HG03095 (cell line): Measurements from ENCODE around the gene PEPD.

Experiments
- ATAC-seq: cut with Tn5 transposase; IDR thresholded peaks from one replicate; pipeline ENCODE4 v1.9.1; 2021; ENCODE audit warnings: moderate library complexity; ENCODE audit not compliant: unreplicated experiment

PEPD gene

DNA sequence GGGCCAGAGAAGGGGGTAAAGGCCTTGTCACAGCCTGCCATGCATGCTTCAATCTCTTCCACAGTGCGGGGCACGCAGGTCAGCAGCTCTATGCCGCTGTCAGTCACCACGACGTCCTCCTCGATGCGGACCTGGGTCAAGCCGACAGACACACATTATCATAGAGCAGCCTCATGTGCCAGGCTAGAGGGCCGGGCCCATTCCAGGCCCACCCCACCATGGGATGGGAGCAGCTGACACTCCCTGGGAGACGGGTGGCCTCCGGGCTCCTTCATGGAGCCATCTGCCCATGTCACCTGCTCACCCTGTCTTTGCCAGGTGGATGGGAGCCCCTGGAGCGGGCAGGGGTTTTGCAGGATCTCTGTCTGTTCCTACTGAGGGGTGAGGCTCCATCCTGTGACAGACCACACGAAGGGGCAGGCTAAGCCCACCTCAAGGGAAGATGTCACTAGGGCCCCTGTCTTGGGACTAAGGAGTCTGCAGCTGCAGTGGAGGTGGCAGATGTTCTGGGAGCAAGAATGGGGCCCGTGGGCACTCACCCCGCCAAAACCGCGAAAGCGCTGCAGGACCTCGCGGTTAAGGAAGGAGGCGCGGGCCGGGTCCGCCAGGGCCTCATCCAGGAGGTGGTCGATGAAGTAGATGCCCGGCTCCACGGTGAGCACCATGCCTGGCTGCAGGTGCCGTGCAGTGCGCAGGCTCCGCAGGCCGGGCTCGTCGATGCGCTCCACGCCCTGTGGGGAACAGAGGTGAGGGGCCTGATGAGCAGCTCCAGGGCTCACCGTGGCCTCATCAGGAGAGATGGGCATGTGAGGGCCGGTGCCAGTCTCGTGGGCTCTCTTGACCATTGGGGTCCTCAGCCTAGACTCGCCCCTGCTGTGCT, 134.0 kb downstream of the PEPD start:
- ATAC-seq, result no peak

DNA sequence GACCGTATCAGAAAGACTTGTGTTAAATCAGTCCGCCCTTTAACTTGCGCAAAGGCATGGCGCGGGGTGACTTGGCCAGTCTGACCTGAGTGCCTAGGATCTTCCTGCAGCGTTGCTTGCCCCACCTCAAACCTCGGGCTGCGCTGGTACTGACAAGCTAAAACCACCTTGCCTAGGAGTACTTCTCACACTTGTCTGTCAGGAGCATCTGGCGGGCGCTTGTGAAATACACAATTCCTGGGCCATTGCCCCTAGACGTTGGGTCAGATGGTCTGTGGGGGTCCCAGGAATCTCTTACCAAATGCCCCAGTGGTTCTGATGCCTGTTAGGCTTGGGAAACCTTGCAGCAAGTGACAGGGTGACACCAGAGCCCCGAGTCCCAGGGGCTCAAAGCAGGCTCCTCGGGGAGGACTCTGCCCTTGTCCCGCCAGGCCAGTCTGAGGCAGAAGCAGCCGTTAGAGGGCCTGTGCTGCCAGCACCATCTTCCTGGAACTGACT, 135.2 kb downstream of the PEPD start:
- no peak for ATAC-seq

DNA sequence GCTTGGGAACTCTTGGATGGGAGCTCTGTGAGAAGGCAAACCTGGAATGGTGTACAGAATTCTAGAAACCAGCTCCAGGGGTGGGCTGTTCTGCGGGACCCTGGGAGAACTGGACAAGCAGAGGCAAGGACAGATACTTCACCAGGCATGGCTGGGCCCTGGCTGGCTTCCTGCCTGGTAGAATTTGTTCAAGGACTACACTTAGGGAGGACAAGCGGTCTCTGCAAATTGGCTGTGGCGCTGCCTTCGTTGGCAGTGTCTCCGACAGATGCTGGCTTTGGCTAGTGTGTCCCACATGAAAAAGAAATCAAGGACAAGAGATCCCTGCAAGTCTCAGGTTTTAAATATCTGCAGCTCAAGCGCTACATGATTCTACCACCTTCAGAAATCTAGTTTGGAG, 135.6 kb downstream of the PEPD start:
- no peak for ATAC-seq

DNA sequence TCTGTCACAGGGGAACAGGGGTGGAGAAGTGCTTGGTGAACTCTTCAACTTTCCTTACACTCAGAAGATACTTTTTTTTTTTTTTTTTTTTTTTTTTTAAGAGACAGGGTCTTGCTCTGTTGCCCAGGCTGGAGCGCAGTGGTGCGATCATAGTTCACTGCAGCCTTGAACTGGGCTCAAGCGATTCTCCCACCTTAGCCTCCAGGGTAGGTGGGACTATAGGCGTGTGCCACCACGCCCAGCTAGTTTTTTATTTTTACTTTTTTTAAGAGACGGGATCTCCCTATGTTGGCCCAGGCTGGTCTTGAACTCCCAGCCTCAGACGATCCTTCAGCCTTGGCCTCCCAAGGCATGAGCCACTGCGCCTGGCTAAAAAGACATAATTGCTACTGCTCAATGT, 136.6 kb downstream of the PEPD start:
- no peak for ATAC-seq

DNA sequence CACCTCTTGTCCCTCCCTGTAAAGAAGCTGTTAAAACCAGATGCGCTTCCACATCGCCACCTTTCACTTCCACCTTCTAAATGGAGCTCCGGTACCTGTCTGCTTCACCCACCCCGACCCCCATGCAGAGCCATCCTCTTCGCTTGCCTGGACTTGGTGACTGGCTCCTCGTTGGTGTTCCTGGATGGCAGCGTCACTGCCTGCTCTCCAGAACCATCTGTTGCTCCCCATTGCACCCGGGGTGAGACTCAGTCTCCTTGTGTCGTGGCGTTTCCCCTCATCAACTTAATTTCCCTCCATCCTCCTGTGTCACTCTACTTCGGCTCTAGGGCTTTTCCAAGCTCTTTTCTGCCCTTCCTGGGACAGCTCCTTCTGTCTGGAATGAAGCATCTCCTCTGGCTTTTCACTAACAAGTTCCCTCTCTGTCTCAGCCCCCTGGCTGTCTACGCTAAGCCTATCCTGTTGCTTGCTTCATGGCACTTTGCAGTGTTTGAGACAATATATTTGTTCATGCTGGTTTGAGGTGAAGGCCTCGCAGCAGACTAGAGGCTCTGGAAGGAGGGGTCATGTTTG, 137.8 kb downstream of the PEPD start:
- no peak for ATAC-seq

DNA sequence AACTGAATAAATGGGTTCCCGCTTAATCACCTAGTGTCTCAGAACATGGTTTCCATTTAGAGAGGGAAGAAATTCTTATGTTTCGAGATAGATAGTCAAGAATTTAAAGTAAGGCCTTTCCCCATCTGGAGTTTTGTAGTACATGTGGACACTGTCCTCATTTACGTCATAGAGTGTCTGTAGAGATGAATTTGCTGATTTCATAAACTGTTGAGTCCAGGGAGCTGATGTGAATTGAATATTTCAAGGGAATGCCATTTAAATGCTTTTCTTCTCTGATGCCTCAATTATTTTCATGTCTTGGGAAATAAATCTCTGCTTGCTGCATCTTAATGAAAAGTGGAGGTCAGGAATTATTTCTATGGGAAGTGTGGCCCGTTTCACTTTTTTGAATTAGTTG, 138.6 kb downstream of the PEPD start:
- ATAC-seq, result no peak

DNA sequence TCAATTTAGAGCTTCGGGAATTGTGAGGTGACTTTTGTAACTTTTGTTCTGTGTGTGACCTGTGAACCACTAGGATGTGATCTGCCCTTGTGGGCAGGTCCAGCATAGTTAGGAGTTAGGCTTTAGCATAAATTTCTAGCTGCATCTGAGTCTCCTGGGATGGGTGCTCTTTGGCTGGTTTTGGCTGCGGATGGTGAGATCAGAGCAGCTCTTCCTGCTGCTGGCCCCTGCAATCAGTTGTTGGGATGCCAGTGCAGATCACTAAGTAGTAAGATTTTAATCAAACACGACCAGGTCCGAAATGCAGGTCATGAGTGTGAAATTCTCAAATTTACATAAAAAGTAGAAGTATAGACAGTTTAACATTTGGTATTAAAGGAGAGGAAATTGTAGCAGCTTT, 139.6 kb downstream of the PEPD start:
- ATAC-seq, result no peak

DNA sequence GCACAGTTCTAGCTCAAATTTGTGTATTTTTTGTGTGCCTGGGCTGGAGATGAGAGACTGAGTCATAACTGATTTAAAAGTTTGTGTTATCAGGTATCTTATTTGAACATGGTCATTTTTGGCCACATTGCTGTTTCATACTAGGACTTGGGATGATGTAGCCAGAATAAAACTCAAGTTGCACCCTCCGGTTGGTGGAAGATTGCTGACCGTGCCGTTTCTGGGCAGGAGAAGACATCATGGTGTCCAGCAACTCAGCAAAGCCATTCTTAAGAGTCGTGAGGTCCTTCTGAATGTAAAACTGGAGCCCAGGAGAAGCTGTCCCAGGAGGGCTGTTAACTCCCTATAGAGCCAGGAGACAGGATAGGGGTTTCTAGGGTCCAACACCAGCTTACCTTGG, 140.5 kb downstream of the PEPD start:
- no peak for ATAC-seq

DNA sequence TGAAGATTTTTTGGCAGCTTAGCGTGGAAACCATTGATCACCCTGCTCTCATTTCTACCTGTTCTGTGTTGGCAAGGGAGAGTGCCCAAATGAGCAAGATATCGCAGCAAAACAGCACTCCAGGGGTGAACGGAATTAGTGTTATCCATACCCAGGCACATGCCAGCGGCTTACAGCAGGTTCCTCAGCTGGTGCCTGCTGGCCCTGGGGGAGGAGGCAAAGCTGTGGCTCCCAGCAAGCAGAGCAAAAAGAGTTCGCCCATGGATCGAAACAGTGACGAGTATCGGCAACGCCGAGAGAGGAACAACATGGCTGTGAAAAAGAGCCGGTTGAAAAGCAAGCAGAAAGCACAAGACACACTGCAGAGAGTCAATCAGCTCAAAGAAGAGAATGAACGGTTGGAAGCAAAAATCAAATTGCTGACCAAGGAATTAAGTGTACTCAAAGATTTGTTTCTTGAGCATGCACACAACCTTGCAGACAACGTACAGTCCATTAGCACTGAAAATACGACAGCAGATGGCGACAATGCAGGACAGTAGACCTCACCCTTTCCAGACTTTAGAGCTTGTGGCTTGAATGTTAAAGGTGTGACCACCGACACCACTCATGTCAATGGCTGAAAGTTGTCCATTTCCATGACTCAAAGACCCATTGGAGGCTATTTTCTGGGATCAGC, 142.3 kb downstream of the PEPD start:
- no peak for ATAC-seq

DNA sequence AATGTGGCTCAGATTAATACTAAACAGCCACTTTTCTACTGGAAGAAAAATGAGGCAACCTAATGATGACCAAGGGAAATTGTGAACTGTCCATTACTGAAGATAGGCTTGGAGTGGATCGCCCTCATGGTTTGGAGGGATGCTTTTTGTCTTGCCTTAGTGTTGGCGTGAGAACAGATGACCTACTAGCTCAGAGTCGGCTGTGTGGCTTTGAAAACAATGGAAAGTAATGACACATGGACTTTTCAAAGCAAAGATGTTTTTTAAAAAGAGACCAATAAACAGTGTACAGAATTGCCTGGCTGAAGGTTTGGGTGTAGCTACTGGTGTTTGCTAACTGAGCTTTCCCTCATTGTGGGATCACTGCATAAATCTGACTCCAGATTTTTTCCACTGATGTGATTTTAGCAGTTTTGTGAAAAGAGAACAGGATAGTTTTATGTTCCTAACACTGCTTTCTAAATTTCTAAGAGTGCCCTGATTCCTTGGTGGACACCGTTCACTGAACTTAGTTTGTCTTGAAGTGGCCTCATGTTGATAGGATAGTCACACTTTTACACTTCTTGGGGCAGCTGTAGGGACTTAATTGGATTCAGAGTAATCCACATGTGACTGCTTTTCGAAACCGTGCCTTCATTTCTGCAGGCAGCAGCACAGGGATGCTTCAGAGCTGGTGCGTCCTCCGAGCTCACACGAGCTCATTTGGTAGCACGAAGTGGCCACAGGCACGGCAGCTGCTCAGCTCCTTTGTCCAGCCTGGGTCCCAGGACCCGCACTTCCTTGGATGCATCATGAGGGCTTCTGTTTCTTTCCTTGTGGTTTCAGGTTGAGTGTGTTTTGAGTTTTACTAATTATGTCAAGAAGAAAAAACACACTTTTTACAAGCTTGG, 143.8 kb downstream of the PEPD start:
- ATAC-seq, result no peak

DNA sequence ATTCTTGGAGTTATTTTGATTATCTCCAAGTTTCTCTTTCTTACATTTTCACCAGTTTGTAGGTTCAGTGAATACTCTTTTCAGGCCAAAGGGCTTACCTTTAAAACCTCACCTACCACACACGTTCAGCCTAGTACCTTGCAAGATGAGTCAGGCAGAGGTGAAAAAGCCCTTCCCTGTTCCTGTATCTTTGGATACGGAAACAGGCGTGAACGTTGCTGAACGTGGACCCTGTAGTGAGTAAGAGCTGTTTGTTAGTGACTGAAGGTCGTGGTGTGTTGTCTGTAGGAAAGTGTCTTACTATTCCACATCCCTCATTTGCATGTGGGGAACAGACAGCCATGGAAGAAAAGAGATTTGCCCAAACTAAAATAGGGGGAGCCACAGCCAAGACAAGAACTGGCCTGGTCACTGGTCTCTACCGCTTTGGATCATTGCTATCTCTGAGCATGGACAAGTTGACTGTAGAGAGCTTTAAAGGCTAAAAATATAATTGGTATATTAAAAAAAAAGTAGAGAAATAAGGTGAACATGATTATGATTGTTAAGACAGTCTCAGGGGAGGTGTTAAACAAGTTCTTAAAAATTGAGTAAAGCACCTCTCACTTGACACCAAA, 144.5 kb downstream of the PEPD start:
- no peak for ATAC-seq

DNA sequence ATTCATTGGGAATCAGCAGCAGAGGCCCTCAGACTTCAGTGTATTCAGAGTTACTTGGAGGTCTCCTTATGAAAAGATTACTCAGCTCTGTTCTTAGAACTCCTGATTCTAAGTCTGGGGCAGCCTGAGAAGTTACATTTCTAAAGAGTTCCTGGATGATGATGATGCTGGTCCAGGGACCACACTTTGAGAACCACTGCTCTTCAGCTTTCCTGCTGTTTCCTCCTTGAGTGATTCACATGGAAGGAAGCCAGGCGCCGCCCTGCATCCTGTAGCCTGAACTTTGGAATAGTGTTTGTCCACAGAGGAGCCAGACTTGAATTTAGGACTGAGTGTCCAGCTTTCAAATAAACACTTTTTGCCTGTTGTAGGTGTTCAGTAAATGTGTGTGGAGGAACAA, 145.2 kb downstream of the PEPD start:
- no peak for ATAC-seq

DNA sequence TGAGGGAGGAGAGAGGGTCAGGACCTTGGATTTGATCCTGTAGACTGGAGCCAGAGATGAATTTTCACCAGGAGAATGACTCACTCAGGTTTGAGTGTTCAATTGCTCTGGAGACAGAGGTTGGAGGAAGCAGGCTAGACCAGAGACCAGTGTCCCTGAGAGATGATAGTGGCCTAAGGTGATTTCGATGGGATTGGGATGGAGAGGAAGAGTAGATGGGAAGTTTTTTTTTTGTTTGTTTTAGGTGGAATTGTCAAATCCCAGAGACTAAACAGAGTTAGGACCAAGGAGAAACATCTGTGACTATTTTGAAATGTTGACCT, 145.8 kb downstream of the PEPD start:
- ATAC-seq, result no peak

DNA sequence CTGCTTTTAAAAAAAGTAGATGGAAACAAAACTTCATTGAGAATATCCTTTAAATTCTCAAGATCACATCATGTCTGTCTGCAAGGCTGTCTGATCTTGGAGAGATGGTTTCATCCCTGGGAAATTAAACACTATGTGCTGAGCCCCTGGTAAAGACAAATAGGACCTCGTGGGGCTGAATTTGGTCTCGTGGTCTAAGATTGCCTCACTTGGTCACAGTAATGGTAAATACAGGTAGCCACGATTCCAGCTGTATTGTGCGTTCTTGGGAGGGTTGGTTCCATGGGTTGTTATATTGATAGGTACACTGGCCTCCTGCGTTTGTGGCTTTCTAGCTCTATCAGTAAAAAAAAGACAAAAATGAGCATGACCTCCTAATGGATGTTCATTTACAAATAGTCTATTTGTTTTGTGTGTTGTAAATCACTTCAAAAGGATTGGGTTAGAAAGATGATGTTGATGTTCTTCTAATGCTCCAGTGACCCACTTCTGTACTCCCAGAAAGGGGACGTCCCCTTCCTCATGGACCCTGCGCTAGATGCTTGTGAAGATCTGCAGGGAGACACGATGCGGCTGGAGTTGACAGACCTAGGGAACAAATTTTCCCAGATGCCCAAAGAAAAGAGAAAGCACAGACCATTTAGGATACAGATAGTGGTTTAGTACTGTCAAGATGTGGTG, 146.3 kb downstream of the PEPD start:
- ATAC-seq, result no peak

DNA sequence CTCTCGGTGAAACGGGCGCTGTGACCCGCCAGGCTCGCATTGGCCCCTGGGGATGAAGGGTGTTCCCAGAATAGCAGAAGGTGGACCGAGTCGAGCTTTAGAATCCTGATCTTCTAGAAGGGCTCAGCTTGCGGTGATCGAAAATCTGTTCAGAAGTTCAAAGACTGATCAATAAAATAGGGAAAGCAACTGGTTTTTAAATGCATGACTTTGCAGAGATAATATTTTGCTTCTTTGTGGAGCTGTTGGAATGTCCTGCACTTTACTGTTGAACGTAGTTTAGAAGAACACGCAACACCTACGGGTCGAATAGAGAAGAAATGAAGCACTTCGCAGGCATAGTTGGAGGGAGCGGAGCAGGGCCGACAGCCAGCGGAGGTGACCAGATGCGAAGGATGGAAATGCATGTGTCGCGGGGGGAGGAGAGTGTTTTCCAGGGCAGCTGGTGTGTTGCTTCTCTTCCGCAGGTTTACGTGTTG, 147.3 kb downstream of the PEPD start:
- no peak for ATAC-seq

DNA sequence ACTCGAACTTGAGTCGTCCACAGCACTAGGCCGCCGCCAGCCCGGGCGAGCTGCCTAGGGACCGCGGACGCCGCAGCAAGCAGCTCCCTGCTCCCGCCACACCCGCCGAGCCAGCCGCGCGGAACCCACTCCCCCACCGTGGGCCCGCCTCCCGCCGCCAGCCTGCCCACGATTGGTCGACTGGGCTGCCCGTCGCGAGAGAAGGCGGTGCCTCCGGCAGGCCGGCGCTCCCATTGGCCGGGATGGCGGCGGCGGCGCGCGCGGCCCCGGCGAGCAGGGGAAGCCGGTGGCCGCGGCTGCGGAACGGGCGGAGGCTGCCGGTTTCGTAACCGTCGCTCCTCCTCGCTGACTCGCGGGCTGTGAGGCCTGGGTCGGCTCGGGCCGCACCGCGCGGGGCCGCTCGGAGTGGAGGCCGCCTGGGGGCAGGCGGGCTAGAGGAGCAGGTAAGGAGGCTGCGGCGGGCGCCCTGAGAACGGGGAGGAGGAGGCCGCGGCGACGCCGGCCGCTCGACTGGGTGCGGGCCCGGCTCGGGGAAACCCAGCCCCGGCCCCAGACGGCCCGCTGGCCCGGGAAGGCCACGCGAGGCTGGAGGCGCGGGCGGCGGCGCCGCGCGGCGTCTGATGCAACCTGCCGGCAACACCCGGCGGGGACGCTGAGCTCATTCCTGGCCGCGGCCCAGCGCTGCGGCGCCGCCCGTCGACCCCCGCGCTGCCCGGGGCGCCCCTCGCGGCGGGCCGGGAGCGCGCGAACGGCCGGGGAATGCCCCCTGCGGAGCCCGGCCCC, 147.9 kb downstream of the PEPD start, which contains the start of gene CEBPG:
Gene CEBPG, plus strand, starts transcription at position 257 of the 783 bp plus-strand sequence. CDS start 5,531 bp downstream, outside the sequence.
- ATAC-seq, result peak; percentile 89

DNA sequence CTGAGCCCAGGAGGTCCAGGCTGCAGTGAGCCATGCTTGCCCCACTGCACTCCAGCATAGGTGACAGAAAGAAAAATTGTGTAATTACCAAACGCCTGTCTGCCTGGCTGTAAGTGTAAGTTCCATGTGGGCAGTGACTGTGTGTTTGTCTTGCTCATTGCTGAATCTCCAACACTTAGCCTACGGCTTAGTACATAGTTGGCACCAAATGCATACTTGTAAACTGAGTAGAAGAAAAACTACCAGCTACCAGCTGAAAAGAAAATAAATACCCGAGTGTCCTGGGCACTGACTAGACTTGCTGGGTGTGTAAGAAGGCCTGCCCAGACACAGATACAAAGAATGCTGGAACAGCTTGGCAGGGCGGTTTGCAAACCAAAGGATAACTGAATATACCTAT, 150.8 kb downstream of the PEPD start:
- no peak for ATAC-seq

DNA sequence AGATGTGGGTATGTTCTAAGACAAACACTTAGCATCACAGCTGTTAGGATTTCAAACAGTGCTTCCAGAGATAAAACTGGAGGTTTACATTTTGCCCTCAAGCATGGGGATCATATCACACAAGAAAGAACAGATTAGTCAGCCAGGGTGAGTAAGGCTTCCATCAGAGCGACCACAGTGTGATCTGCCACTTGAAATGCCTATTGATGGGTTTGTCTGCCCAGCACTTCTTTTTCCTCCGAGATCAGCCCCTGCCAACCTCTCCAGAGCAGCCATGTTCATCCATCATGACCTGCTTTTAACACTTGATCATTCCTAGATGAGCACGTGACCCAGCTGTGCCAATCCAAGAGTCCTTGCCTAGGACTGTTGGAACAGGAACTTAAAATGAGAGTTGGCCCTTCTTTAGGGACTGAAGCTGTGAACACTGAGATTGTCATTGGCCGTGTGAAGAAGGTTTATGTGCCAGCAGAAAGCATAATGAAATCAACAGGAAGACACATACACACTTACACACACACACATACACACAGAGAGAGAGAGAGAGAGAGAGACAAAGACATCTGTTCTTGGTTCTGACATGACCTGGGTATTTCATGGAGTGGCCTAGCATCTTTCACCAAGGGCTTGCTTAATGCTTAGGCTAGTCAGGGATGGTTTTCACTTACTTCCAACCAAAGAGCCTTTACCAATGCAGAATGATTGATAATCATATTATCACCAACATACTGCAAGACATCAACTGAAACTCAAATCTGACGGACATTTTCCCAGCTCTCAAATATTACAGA, 153.3 kb downstream of the PEPD start:
- no peak for ATAC-seq
